ENCODE data around the gene HEXB. TPM values are rescaled to one million over a fixed set of nuclear protein-coding genes. Genes with fewer than 3 reads are reported as not detected.
"Not testable (repeated sequence)": the region's sequence is repeated elsewhere in the genome, so short reads cannot be mapped to it uniquely, and the experiment has no call there.

Gene HEXB
- total RNA-seq, 1 experiment from 2014 or later = 662 TPM

GRCh38 chr5:74655206-74655605 is 29.8 kb upstream of the HEXB start:
- DNase-seq (ENCODE audit: low spot score) = no peak
- in situ Hi-C loops (cut with HindIII; ENCODE audit: low sequenced_read_pairs) = no loop called here

- no peak for DNase-seq (ENCODE audit: low spot score)
- in situ Hi-C loops (cut with HindIII; ENCODE audit: low sequenced_read_pairs) = no loop called here
Measured at GRCh38 chr5:74655716-74656115, 29.3 kb upstream of the HEXB start.

GRCh38 chr5:74657165-74657564 is 27.9 kb upstream of the HEXB start:
- no peak for DNase-seq (ENCODE audit: low spot score)
- in situ Hi-C loops (cut with HindIII; ENCODE audit: low sequenced_read_pairs) = no loop called here

- DNase-seq (ENCODE audit: low spot score) = no peak
Measured at GRCh38 chr5:74659172-74659571, 25.9 kb upstream of the HEXB start.

DNA sequence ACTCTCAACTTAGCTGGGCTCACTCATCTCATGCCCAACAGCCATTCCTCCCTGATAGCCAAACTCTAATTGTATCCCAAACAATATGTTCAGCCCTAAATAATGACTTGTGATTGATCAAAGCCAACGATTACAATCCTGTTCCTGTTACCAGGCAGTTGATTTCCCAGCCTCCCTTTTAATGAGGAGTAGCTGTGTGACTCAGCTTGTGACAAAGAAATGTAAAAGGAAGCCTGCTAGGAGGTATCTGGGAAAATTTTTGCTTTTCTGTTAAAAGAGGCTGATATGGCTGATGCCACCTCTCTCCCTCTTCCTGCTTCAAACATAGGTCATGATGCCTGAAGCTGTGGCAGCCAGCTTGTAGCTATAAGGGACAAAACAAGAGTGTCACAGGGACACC is 24.9 kb upstream of the HEXB start:
- DNase-seq (ENCODE audit: low spot score) = no peak
- in situ Hi-C loops (cut with HindIII; ENCODE audit: low sequenced_read_pairs) = no loop called here

More at GRCh38 chr5:74659172-74659571, 25.9 kb upstream of the HEXB start:
- in situ Hi-C loops (cut with HindIII; ENCODE audit: low sequenced_read_pairs) = no loop called here

- in situ Hi-C loops (cut with HindIII; ENCODE audit: low sequenced_read_pairs) = no loop called here
- no peak for DNase-seq (ENCODE audit: low spot score)
Measured at GRCh38 chr5:74660873-74661272, 24.2 kb upstream of the HEXB start.

GRCh38 chr5:74664551-74664950 is 20.5 kb upstream of the HEXB start:
- in situ Hi-C loops (cut with HindIII; ENCODE audit: low sequenced_read_pairs) = no loop called here

GRCh38 chr5:74665273-74665672 is 19.8 kb upstream of the HEXB start:
- in situ Hi-C loops (cut with HindIII; ENCODE audit: low sequenced_read_pairs) = no loop called here
- no peak for DNase-seq (ENCODE audit: low spot score)

More at GRCh38 chr5:74664551-74664950, 20.5 kb upstream of the HEXB start:
- DNase-seq (ENCODE audit: low spot score) = no peak

DNA sequence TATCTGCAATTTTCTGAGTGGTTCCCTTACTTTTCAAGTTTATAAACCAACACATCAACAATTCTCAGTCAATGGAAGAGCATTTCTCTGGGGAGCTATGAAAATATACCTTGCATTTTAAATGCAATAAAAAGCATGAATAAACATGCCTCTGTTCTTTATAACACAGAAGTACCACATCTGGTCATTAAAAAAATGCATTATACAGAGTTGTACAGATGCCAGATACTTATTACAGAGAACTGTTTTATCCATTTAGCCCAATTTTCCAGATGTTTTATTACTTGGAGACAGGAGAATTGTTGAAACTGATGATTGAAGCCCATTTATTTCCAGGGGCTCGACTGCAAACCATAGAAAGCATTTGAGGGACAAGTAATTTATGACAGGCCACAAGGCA is 19.2 kb upstream of the HEXB start:
- no peak for DNase-seq (ENCODE audit: low spot score)
- in situ Hi-C loops (cut with HindIII; ENCODE audit: low sequenced_read_pairs) = no loop called here

DNA sequence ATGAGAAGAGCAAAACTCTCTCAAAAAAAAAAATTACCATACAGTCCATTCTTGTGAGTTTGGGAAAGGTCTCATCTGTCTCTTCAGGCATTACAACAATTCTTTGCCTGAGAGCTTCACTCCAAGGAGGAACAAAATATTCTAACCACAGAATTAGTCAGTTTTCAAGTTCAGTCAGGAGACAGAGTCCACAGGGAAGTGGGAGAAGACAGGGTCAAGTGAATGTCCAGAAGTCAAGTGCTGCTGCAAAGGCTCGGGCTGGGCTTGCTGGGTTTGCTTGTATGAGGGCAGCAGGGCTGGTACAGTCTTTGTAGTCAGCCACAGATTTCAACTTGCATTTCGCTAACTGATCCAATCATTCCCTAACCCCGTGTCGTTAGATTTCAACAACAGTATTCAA is 17.6 kb upstream of the HEXB start:
- in situ Hi-C loops (cut with HindIII; ENCODE audit: low sequenced_read_pairs) = no loop called here
- no peak for DNase-seq (ENCODE audit: low spot score)

DNA sequence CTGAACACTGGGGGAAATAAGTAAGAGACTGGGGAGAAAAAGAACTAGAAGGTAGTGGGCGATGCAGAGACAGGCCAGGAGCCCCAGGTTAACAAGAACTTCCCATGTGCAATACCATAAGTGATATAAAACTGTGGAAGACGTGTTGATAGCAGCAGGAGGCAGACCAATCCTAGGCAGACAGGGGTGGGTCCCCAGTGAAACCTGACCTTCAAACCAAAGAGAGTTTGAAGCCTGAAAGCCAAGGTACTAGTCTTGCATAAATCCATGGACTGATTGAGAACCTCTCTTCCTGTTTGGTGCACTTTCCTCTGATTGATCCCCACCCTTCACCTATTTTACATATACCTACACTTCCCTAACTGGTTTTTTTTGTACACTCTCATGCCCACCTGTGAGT is 15.2 kb upstream of the HEXB start:
- in situ Hi-C loops (cut with HindIII; ENCODE audit: low sequenced_read_pairs) = no loop called here
- no peak for DNase-seq (ENCODE audit: low spot score)

DNA sequence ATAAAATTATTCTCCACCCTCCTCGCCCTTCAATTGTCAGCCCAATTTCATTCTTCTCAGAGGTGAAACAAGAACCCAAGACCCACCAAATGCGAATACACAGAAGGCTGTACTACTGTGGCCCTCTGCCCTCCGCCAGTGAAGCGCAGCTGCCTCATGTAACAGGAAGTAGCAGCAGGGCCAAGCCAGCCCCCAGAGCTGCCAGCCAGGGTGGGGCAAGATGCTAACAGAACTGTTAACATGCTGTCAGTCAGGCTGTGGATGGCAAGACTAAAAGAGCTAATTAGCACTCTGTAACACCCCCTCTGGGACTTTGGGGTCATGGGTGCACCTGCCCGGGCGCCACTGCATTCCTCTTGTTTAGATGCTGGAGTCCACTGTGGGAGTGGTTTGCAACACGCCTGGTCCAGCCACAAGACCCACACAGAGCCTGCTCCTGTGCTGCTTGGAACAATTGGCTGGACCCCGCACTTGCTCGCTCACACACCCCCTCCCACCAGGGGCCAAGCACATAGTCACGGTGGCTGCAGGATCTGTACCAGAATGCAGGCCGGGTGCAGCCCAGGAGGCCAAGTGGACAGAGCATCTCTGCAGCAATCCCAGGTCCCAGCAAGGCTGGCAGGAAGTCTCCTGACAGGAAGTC is 14.5 kb upstream of the HEXB start:
- in situ Hi-C loops (cut with HindIII; ENCODE audit: low sequenced_read_pairs) = no loop called here
- DNase-seq (ENCODE audit: low spot score) = no peak

GRCh38 chr5:74672215-74672877 is 12.7 kb upstream of the HEXB start:
- in situ Hi-C loops (cut with HindIII; ENCODE audit: low sequenced_read_pairs) = no loop called here
- peak; percentile 30 for DNase-seq (ENCODE audit: low spot score)

DNA sequence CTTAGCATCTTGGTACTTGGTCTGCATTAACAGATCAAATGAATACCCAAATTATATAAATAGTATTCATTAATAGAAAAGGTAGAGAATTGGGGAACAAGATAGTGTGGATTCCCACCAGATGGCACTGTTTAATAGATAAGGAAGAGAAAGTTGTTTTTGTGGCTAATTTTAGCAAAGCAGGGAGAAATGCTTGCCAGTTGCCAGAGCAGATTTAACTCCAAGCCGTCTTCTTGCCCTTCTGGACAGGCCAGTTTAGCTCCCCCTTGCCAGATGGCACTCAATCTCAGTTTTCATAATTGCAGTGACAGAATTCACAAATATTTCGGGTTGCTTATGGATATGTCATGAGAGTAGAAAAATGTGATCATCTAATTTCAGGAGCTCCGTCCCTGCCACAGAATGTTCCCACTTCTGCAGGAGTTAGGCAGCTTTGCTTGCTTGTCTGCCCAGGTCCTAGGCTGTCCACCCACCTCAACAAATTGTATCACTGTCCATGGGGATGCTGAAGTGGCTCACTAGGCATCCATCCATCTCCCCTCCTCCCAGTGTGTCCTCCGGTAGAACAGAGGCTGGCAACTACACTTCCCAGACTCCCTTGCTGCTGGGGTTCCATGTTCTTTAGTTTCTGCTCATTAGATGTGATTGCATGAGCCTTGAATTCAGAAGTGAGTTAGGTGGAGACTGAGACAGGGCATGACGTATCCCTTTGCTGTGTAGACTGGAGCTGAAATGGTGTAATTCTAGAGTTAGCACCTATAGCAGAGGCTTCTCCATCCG is 11.8 kb upstream of the HEXB start:
- in situ Hi-C loops (cut with HindIII; ENCODE audit: low sequenced_read_pairs) = no loop called here
- peak; percentile 94 for DNase-seq (ENCODE audit: low spot score)

GRCh38 chr5:74676466-74676865 is 8.6 kb upstream of the HEXB start:
- in situ Hi-C loops (cut with HindIII; ENCODE audit: low sequenced_read_pairs); DNase-seq (ENCODE audit: low spot score): not testable (repeated sequence)

GRCh38 chr5:74678123-74678522 is 6.9 kb upstream of the HEXB start:
- in situ Hi-C loops (cut with HindIII; ENCODE audit: low sequenced_read_pairs); DNase-seq (ENCODE audit: low spot score): not testable (repeated sequence)

DNA sequence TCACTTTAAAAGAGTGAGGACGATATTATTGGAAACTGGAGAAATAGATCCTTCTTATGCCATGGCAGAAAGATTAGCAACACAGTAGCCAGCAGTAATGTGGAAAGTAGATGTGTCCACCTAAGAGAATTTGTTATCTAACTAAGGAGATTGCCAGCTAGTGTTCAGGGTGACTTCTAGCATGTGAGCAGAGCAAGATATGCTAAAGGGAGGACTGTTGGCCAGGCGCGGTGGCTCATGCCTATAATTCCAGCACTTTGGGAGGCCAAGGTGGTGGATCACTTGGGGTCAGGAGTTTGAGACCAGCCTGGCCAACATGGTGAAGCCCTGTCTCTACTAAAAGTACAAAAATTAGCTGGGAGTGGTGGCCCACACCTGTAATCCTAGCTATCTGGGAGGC is 5.7 kb upstream of the HEXB start:
- in situ Hi-C loops (cut with HindIII; ENCODE audit: low sequenced_read_pairs); DNase-seq (ENCODE audit: low spot score): not testable (repeated sequence)

GRCh38 chr5:74679966-74680365 is 5.1 kb upstream of the HEXB start:
- in situ Hi-C loops (cut with HindIII; ENCODE audit: low sequenced_read_pairs) = no loop called here
- no peak for DNase-seq (ENCODE audit: low spot score)

- in situ Hi-C loops (cut with HindIII; ENCODE audit: low sequenced_read_pairs) = no loop called here
- peak; percentile 52 for DNase-seq (ENCODE audit: low spot score)
Measured at GRCh38 chr5:74685979-74686631, 1.1 kb downstream of the HEXB start.
